AG09309 (cell line): Measurements from ENCODE around the gene OMP.

ENCODE experiments used
- DNase-seq: peaks from one replicate; pipeline ENCODE4 v3.0.0-alpha.2; 2010; ENCODE audit warnings: low read depth
- H3K4me3 ChIP-seq: 2 replicates; pipeline ENCODE4 v1.5.1; 2011; ENCODE audit warnings: mild to moderate bottlenecking, low read depth, low read length, moderate library complexity; ENCODE audit not compliant: control insufficient read depth
- TF ChIP-seq, protein P1 (sequence below): IDR thresholded peaks from 2 replicates; pipeline ENCODE4 v1.5.1; 2011; ENCODE audit warnings: mild to moderate bottlenecking, low read depth, low read length, inconsistent platforms; ENCODE audit not compliant: insufficient read depth, control insufficient read depth; ENCODE audit errors: missing control alignments

OMP gene

DNA sequence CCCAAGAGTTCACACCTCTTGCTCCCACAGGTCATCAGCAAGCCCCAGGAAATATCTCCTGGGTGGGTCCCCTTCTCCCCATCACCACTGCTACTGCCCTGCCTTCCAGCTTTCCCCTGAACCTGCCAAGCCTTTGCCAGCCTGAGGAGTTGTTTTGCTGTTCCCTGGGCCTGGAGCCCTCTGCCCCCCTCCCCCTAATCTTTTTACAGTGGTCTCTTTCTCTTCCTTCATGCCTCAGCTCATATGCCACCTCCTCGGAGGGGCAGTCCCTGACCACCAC is 44.3 kb downstream of the OMP start:
- no peak for DNase-seq
- H3K4me3 ChIP-seq: no peak overlapping the region
- TF ChIP-seq, protein P1, sequence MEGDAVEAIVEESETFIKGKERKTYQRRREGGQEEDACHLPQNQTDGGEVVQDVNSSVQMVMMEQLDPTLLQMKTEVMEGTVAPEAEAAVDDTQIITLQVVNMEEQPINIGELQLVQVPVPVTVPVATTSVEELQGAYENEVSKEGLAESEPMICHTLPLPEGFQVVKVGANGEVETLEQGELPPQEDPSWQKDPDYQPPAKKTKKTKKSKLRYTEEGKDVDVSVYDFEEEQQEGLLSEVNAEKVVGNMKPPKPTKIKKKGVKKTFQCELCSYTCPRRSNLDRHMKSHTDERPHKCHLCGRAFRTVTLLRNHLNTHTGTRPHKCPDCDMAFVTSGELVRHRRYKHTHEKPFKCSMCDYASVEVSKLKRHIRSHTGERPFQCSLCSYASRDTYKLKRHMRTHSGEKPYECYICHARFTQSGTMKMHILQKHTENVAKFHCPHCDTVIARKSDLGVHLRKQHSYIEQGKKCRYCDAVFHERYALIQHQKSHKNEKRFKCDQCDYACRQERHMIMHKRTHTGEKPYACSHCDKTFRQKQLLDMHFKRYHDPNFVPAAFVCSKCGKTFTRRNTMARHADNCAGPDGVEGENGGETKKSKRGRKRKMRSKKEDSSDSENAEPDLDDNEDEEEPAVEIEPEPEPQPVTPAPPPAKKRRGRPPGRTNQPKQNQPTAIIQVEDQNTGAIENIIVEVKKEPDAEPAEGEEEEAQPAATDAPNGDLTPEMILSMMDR: no peak

DNA sequence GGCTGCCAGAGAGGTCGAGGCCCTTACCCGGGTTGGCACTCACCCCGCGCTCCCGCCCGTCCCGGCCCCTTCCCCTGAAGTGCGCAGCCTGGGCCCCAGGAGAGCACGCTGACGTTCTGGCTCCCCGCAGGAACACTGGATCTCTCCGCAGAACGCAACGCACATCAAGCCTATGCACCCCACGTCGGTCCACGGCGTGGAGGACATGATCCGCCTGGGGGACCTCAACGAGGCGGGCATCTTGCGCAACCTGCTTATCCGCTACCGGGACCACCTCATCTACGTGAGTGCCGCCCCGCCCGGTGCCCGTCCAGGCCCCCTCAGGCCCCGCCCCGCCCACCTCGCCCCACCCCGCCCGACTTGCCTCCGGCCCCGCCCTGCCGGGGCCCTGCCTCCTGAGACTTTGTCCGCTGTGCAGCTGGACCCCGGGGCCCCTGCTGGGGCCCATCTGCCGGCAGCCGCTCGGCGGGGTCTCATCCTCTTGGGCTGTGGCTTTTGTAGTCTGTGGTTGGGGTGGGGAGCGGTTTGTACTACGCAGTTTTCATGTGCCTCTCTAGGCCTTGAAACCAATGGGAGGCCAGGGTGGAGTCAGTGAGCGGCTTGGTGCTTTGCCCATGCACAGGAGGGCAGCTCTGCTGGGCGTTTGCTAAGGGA is 45.2 kb downstream of the OMP start:
- no peak for DNase-seq
- TF ChIP-seq, protein P1: no peak
- H3K4me3 ChIP-seq: no peak overlapping the region

DNA sequence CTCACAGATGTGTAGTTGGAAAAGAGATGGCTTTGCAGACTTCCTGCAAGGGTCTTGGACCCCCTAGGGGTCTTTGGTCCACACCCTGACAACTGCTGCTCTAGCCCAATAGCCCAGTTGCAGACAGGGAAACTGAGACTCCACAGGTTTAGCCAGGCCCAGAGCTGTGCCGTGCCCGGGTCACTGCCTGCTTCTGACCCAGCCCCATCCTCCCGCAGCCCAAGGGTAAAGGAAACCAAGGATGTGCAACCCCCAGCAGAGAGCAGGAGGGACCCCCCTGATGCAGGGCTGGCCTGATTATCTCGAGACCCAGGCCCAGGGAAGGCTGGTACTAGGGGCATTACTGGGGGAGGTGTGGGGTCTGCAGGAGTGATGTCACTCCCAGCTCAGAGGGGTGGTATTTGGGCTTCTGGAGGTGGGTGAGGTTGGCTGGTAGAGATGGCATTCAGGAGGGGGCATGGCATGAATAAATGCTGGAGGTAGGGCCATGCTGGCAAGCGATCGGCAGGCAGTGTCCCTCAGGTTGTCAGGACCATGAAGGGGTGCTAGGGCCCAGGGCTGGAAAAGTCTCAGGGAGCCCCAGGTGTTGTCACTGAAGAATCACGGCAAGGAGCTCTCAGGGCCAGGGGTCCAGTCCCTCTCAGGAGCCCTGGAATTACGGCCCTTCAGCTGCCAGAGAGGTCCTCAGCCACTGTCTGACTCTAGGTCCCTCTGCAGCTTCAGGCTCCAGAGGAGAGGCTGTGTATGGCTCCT is 46.5 kb downstream of the OMP start:
- no peak for DNase-seq
- H3K4me3 ChIP-seq: no peak overlapping the region
- TF ChIP-seq, protein P1: no peak

DNA sequence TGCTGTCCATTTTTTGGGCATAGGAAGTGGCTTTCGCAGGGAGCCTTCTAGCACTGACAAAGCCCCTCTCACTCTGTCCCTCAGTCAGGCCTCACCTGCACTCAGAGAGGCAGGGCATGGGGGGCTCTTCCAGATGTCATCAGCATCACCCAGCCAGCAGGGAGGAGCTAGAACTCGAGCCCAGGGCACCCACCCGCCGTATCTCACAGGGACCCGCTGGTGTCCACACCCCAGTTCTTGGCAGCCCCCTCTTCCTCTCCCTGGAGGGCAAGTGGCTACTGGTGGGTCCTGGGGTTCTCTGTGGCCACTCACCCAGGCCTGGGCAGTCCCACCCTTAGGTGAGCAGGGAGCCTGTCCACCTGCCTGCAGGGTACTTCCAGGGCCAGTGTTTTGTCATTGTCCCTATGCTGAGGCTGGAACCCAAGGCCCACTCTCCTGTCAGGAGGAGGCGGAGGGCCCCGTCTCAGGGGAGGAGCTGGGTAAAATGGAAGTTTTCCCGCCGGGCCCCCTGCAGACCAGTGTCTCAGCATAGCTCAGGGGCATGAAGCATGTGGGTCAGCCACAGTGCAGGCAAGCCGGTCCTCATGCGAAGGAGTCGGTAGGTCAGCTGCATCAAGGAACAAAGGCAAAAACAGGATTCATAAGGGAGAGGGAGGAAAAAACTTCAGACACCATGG is 47.2 kb downstream of the OMP start:
- H3K4me3 ChIP-seq: no peak overlapping the region
- no peak for DNase-seq
- TF ChIP-seq, protein P1: no peak

DNA sequence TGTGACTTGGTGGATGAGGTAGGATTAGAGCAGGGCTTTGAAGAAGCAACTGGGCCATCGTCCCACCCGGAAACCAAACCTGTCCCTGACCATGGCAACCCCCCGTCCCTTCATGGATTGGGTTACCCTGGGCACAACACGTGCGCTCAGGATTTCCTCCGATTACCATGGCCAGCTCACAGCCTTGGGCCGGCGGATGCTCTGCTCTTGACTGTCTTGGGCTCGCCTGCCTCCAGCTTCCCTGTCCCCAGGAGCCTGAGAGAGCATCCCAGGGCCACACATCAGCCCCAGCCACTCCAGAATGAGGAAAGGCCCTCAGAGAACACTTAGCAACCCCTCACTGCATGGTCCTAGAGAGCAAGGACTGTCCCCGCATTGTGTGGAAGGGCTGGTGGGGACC is 48.2 kb downstream of the OMP start:
- TF ChIP-seq, protein P1: no peak
- no peak overlapping the region for H3K4me3 ChIP-seq
- DNase-seq: no peak

DNA sequence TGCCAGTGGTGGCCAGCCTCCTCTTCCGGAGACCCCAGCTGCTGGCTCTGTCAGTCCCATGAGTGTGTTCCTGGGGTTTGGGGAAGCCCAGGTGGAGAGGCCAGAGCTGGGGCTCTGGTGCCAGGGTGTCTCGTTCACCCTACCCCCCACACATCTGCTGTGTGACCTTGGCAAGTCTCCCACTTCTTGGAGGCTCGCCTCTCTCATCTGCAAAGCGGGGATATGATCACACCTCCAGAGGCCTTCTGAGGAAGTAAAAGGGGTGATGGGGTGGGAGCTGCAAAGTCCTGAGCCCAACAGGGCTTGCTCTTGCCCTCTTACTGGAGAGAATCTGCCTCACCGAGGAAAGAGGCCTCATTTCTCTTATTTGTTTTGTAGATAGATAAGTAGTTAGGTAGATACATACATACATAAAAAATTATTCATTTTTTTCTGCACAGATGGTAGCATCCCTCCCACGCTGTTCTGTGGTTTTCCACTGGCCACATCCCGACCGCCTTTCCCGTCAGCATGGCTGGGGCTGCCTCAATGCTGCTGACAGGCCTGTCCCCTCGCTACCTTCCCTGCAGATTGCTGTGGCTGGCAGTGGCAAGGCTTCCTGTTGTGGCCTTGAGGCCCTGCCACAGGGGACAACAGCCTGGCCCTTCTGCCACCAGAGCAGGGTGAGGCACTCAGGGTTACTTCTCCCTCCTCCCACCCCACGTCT is 49.3 kb downstream of the OMP start:
- TF ChIP-seq, protein P1: no peak
- DNase-seq: no peak
- H3K4me3 ChIP-seq: no peak overlapping the region
